ENCODE results near the gene DSE.

DSE gene

GRCh38 chr6:116439522-116440051 lies 68.8 kb downstream of the DSE start:
- FAIRE-seq: no peak
- DNase-seq (ENCODE audit: extremely low spot score, insufficient read length, low read depth): no peak

GRCh38 chr6:116443105-116443504 lies 72.4 kb downstream of the DSE start:
- FAIRE-seq: no peak

GRCh38 chr6:116444092-116444491 lies 73.3 kb downstream of the DSE start:
- no peak for DNase-seq (ENCODE audit: extremely low spot score, insufficient read length, low read depth)
- peak; percentile 70 for FAIRE-seq

More at GRCh38 chr6:116443105-116443504, 72.4 kb downstream of the DSE start:
- DNase-seq (ENCODE audit: extremely low spot score, insufficient read length, low read depth): no peak

GRCh38 chr6:116444575-116444974 lies 73.8 kb downstream of the DSE start:
- no peak for DNase-seq (ENCODE audit: extremely low spot score, insufficient read length, low read depth)
- no peak for FAIRE-seq

- no peak for FAIRE-seq
Observed at GRCh38 chr6:116445102-116445501, 74.4 kb downstream of the DSE start.

GRCh38 chr6:116446399-116446798 lies 75.7 kb downstream of the DSE start:
- DNase-seq (ENCODE audit: extremely low spot score, insufficient read length, low read depth) (no peak), FAIRE-seq (no peak)

More at GRCh38 chr6:116445102-116445501, 74.4 kb downstream of the DSE start:
- no peak for DNase-seq (ENCODE audit: extremely low spot score, insufficient read length, low read depth)

GRCh38 chr6:116447052-116447451 lies 76.3 kb downstream of the DSE start:
- FAIRE-seq (no peak), DNase-seq (ENCODE audit: extremely low spot score, insufficient read length, low read depth) (no peak)

- no peak for DNase-seq (ENCODE audit: extremely low spot score, insufficient read length, low read depth)
- FAIRE-seq: no peak
Observed at GRCh38 chr6:116447496-116448011, 76.8 kb downstream of the DSE start.

- FAIRE-seq: no peak
- DNase-seq (ENCODE audit: extremely low spot score, insufficient read length, low read depth): no peak
Observed at GRCh38 chr6:116449565-116449964, 78.8 kb downstream of the DSE start.

- DNase-seq (ENCODE audit: extremely low spot score, insufficient read length, low read depth) (no peak), FAIRE-seq (no peak)
Observed at GRCh38 chr6:116450185-116450710, 79.5 kb downstream of the DSE start.

- DNase-seq (ENCODE audit: extremely low spot score, insufficient read length, low read depth) (peak; percentile 32), FAIRE-seq (peak; percentile 93)
Observed at GRCh38 chr6:116450769-116451740, 80.3 kb downstream of the DSE start.

GRCh38 chr6:116451916-116452315 lies 81.2 kb downstream of the DSE start:
- DNase-seq (ENCODE audit: extremely low spot score, insufficient read length, low read depth): no peak
- no peak for FAIRE-seq

GRCh38 chr6:116452531-116452930 lies 81.8 kb downstream of the DSE start:
- FAIRE-seq: no peak
- no peak for DNase-seq (ENCODE audit: extremely low spot score, insufficient read length, low read depth)

GRCh38 chr6:116456106-116456505 lies 85.4 kb downstream of the DSE start:
- DNase-seq (ENCODE audit: extremely low spot score, insufficient read length, low read depth) (no peak), FAIRE-seq (no peak)

GRCh38 chr6:116456927-116457326 lies 86.2 kb downstream of the DSE start:
- DNase-seq (ENCODE audit: extremely low spot score, insufficient read length, low read depth) (no peak), FAIRE-seq (no peak)

GRCh38 chr6:116458264-116458663 lies 87.5 kb downstream of the DSE start:
- no peak for FAIRE-seq
- DNase-seq (ENCODE audit: extremely low spot score, insufficient read length, low read depth): no peak

- DNase-seq (ENCODE audit: extremely low spot score, insufficient read length, low read depth): no peak
- no peak for FAIRE-seq
Observed at GRCh38 chr6:116459927-116460326, 89.2 kb downstream of the DSE start.

GRCh38 chr6:116461331-116461931 lies 90.7 kb downstream of the DSE start, which contains the start of gene CALHM6:
Gene CALHM6 (plus strand): TSS chr6:116461375. CDS start chr6:116461930, 555 bp downstream.
- DNase-seq (ENCODE audit: extremely low spot score, insufficient read length, low read depth): no peak
- no peak for FAIRE-seq

GRCh38 chr6:116461932-116462885 lies 91.5 kb downstream of the DSE start:
- FAIRE-seq: peak; percentile 79
- DNase-seq (ENCODE audit: extremely low spot score, insufficient read length, low read depth): peak; percentile 68
